ENCODE data around the gene NT5C1A.

NT5C1A gene

DNA sequence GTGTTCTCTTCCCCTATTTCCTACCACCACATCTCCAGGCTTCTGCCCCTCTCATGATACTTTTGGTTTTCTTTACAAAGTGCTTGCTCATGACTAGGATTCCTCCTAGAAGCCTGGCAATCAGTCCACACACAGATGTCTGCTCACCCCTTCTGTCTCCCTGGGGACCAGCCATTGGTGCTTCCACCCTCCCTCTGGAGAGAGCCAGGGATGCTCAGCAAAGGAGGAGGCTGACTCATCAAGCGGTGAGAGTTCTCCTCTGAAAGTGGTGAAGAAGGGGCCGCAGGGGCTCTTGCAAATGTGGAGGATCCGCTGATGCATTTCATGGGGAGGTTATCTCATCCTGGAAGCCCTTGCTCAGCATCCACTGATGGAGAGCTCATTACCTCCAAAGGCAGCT is 14.5 kb downstream of the NT5C1A start:
- no peak for DNase-seq (ENCODE audit: low spot score)
- no peak for TF ChIP-seq CTCF (IDR thresholded peaks at IDR 0.05; ENCODE audit: extremely low read depth, missing control alignments)

GRCh38 chr1:39656391-39656790 is 15.5 kb downstream of the NT5C1A start:
- DNase-seq (ENCODE audit: low spot score), result no peak
- no peak for TF ChIP-seq CTCF (IDR thresholded peaks at IDR 0.05; ENCODE audit: extremely low read depth, missing control alignments)

- DNase-seq (ENCODE audit: low spot score), result no peak
- TF ChIP-seq CTCF (IDR thresholded peaks at IDR 0.05; ENCODE audit: extremely low read depth, missing control alignments), result no peak
Observed at GRCh38 chr1:39655578-39656268, 16.2 kb downstream of the NT5C1A start.

GRCh38 chr1:39654291-39654690 is 17.6 kb downstream of the NT5C1A start:
- TF ChIP-seq CTCF (IDR thresholded peaks at IDR 0.05; ENCODE audit: extremely low read depth, missing control alignments), result no peak
- no peak for DNase-seq (ENCODE audit: low spot score)

GRCh38 chr1:39653546-39654031 is 18.3 kb downstream of the NT5C1A start:
- peak; percentile 78 for DNase-seq (ENCODE audit: low spot score)
- peak; percentile 66 for TF ChIP-seq CTCF (IDR thresholded peaks at IDR 0.05; ENCODE audit: extremely low read depth, missing control alignments)

- TF ChIP-seq CTCF (IDR thresholded peaks at IDR 0.05; ENCODE audit: extremely low read depth, missing control alignments), result no peak
- no peak for DNase-seq (ENCODE audit: low spot score)
Observed at GRCh38 chr1:39652554-39652953, 19.4 kb downstream of the NT5C1A start.

GRCh38 chr1:39652105-39652504 is 19.8 kb downstream of the NT5C1A start:
- no peak for DNase-seq (ENCODE audit: low spot score)
- TF ChIP-seq CTCF (IDR thresholded peaks at IDR 0.05; ENCODE audit: extremely low read depth, missing control alignments), result no peak
